ENCODE measurements around the gene CHMP6.

CHMP6 gene

GRCh38 chr17:81040791-81041337, 49.2 kb downstream of the CHMP6 start:
- in situ Hi-C loops (cut with MboI; ENCODE audit: low sequenced_read_pairs), result no loop called here

- in situ Hi-C loops (cut with MboI; ENCODE audit: low sequenced_read_pairs), result no loop called here
Measured at GRCh38 chr17:81042606-81043005, 51.0 kb downstream of the CHMP6 start.

- in situ Hi-C loops (cut with MboI; ENCODE audit: low sequenced_read_pairs), result no loop called here
Measured at GRCh38 chr17:81043319-81043724, 51.7 kb downstream of the CHMP6 start.

GRCh38 chr17:81043725-81044427, 52.2 kb downstream of the CHMP6 start:
- in situ Hi-C loops (cut with MboI; ENCODE audit: low sequenced_read_pairs), result no loop called here

- in situ Hi-C loops (cut with MboI; ENCODE audit: low sequenced_read_pairs), result no loop called here
Measured at GRCh38 chr17:81044428-81044763, 52.8 kb downstream of the CHMP6 start.

- in situ Hi-C loops (cut with MboI; ENCODE audit: low sequenced_read_pairs), result no loop called here
Measured at GRCh38 chr17:81044764-81045589, 53.3 kb downstream of the CHMP6 start.

GRCh38 chr17:81045590-81046095, 54.0 kb downstream of the CHMP6 start:
- in situ Hi-C loops (cut with MboI; ENCODE audit: low sequenced_read_pairs), result no loop called here

GRCh38 chr17:81046132-81046769, 54.6 kb downstream of the CHMP6 start:
- in situ Hi-C loops (cut with MboI; ENCODE audit: low sequenced_read_pairs), result no loop called here

- in situ Hi-C loops (cut with MboI; ENCODE audit: low sequenced_read_pairs), result no loop called here
Measured at GRCh38 chr17:81046770-81047359, 55.2 kb downstream of the CHMP6 start.

GRCh38 chr17:81048827-81049371, 57.3 kb downstream of the CHMP6 start:
- in situ Hi-C loops (cut with MboI; ENCODE audit: low sequenced_read_pairs), result no loop called here

- in situ Hi-C loops (cut with MboI; ENCODE audit: low sequenced_read_pairs), result no loop called here
Measured at GRCh38 chr17:81049372-81049911, 57.8 kb downstream of the CHMP6 start.
